Occipital lobe (tissue), 2 donors: Measurements from ENCODE around the gene MCEMP1. TPM values are rescaled to one million over a fixed set of nuclear protein-coding genes. Genes with fewer than 3 reads are reported as not detected.

Experiments
- DNase-seq: peaks from one replicate; lab custom pipeline; 2025; lab: John Stamatoyannopoulos, UW
- total RNA-seq: library from RNA; depleted of rRNA; stranded (reverse); fragments of >200 nt; gene quantifications from one replicate; pipeline ENCODE4 v1.2.3, GENCODE V29; 2014

Gene MCEMP1
- total RNA-seq, 1 donor from 2014 or later = 0.78 TPM

DNA sequence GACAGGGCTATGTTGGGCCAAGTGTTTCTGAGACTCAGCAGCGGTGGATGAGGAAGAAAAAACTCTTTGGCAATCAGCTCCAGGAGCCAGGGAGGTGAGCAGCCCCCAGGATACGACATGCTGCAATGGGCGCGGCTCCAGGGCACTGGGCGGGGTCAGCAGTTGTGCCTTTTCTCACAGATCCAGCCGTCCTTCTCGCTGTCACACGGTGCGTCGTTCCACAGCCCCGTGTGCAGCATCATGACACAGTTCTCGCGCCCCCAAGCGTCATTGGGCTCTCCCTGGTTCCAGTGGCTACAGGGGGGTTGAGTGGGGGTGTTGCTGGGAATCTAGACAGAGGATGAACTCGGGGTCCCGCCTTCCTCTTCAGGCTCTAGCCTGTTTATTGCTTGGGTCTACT lies 52.3 kb downstream of the MCEMP1 start:
- no peak for DNase-seq

Other genes starting within 250 kb of the MCEMP1 start
- 0.94 TPM for gene PEX11G, start 188.1 kb upstream of the MCEMP1 start, total RNA-seq
- 9.0 TPM for gene ZNF358, start 161.0 kb upstream of the MCEMP1 start, total RNA-seq
- gene MCOLN1, start 154.5 kb upstream of the MCEMP1 start, total RNA-seq = 9.8 TPM
- gene PNPLA6, start 141.4 kb upstream of the MCEMP1 start, total RNA-seq = 49.0 TPM
- 17.0 TPM for gene CAMSAP3, start 81.2 kb upstream of the MCEMP1 start, total RNA-seq
- gene XAB2, start 47.5 kb upstream of the MCEMP1 start, total RNA-seq = 18.4 TPM
- 14.7 TPM for gene PET100, start 47.3 kb upstream of the MCEMP1 start, total RNA-seq
- not detected for gene PCP2, start 43.4 kb upstream of the MCEMP1 start, total RNA-seq
- 3.0 TPM for gene STXBP2, start 40.0 kb upstream of the MCEMP1 start, total RNA-seq
- 0.94 TPM for gene RETN, start 8.0 kb upstream of the MCEMP1 start, total RNA-seq
- 16.7 TPM for gene TRAPPC5, start 3.7 kb downstream of the MCEMP1 start, total RNA-seq
- gene FCER2, start 25.0 kb downstream of the MCEMP1 start, total RNA-seq = not detected
- 0.31 TPM for gene CLEC4G, start 55.0 kb downstream of the MCEMP1 start, total RNA-seq
- 0.47 TPM for gene CD209, start 70.4 kb downstream of the MCEMP1 start, total RNA-seq
- gene CLEC4M, start 86.2 kb downstream of the MCEMP1 start, total RNA-seq = not detected
- gene EVI5L, start 153.1 kb downstream of the MCEMP1 start, total RNA-seq = 44.5 TPM
- 4.1 TPM for gene PRR36, start 197.3 kb downstream of the MCEMP1 start, total RNA-seq
- gene LRRC8E, start 211.4 kb downstream of the MCEMP1 start, total RNA-seq = not detected
- 6.7 TPM for gene MAP2K7, start 226.8 kb downstream of the MCEMP1 start, total RNA-seq
- gene TGFBR3L, start 237.7 kb downstream of the MCEMP1 start, total RNA-seq = not detected
- 6.2 TPM for gene SNAPC2, start 243.2 kb downstream of the MCEMP1 start, total RNA-seq
- 15.4 TPM for gene CTXN1, start 249.0 kb downstream of the MCEMP1 start, total RNA-seq